ENCODE measurements around the gene NUP210.

Gene NUP210

GRCh38 chr3:13451301-13451673 is 31.2 kb upstream of the NUP210 start:
- TF ChIP-seq, protein P1, sequence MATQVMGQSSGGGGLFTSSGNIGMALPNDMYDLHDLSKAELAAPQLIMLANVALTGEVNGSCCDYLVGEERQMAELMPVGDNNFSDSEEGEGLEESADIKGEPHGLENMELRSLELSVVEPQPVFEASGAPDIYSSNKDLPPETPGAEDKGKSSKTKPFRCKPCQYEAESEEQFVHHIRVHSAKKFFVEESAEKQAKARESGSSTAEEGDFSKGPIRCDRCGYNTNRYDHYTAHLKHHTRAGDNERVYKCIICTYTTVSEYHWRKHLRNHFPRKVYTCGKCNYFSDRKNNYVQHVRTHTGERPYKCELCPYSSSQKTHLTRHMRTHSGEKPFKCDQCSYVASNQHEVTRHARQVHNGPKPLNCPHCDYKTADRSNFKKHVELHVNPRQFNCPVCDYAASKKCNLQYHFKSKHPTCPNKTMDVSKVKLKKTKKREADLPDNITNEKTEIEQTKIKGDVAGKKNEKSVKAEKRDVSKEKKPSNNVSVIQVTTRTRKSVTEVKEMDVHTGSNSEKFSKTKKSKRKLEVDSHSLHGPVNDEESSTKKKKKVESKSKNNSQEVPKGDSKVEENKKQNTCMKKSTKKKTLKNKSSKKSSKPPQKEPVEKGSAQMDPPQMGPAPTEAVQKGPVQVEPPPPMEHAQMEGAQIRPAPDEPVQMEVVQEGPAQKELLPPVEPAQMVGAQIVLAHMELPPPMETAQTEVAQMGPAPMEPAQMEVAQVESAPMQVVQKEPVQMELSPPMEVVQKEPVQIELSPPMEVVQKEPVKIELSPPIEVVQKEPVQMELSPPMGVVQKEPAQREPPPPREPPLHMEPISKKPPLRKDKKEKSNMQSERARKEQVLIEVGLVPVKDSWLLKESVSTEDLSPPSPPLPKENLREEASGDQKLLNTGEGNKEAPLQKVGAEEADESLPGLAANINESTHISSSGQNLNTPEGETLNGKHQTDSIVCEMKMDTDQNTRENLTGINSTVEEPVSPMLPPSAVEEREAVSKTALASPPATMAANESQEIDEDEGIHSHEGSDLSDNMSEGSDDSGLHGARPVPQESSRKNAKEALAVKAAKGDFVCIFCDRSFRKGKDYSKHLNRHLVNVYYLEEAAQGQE (IDR thresholded peaks at IDR 0.05; ENCODE audit: insufficient read depth in 1 of 2, low read depth in 2 of 2, low read length in 2 of 2): no peak
- no peak for TF ChIP-seq TAF1 (IDR thresholded peaks at IDR 0.05; ENCODE audit: borderline replicate concordance, insufficient read depth, low read length)
- TF ChIP-seq FOXP2 (optimal IDR thresholded peaks at IDR 0.05; ENCODE audit: borderline replicate concordance, extremely low read depth, extremely low read length, insufficient read depth): no peak
- no peak for TF ChIP-seq POLR2AphosphoS5 (IDR thresholded peaks at IDR 0.05; ENCODE audit: low read depth, low read length)
- no peak for TF ChIP-seq SIN3A (IDR thresholded peaks at IDR 0.05; ENCODE audit: borderline replicate concordance, insufficient read depth, low read length)

- TF ChIP-seq TAF1 (IDR thresholded peaks at IDR 0.05; ENCODE audit: borderline replicate concordance, insufficient read depth, low read length): no peak
- TF ChIP-seq FOXP2 (optimal IDR thresholded peaks at IDR 0.05; ENCODE audit: borderline replicate concordance, extremely low read depth, extremely low read length, insufficient read depth): no peak
- TF ChIP-seq, protein P1 (IDR thresholded peaks at IDR 0.05; ENCODE audit: insufficient read depth in 1 of 2, low read depth in 2 of 2, low read length in 2 of 2): no peak
- no peak for TF ChIP-seq POLR2AphosphoS5 (IDR thresholded peaks at IDR 0.05; ENCODE audit: low read depth, low read length)
- TF ChIP-seq SIN3A (IDR thresholded peaks at IDR 0.05; ENCODE audit: borderline replicate concordance, insufficient read depth, low read length): no peak
These were observed 20.2 kb upstream of the NUP210 start for GRCh38 chr3:13440204-13440817.

- no peak for TF ChIP-seq FOXP2 (optimal IDR thresholded peaks at IDR 0.05; ENCODE audit: borderline replicate concordance, extremely low read depth, extremely low read length, insufficient read depth)
- no peak for TF ChIP-seq SIN3A (IDR thresholded peaks at IDR 0.05; ENCODE audit: borderline replicate concordance, insufficient read depth, low read length)
- TF ChIP-seq TAF1 (IDR thresholded peaks at IDR 0.05; ENCODE audit: borderline replicate concordance, insufficient read depth, low read length): no peak
- TF ChIP-seq POLR2AphosphoS5 (IDR thresholded peaks at IDR 0.05; ENCODE audit: low read depth, low read length): no peak
- TF ChIP-seq, protein P1 (IDR thresholded peaks at IDR 0.05; ENCODE audit: insufficient read depth in 1 of 2, low read depth in 2 of 2, low read length in 2 of 2): no peak
These were observed 13.8 kb upstream of the NUP210 start for GRCh38 chr3:13433912-13434311.

GRCh38 chr3:13432093-13432492 is 12.0 kb upstream of the NUP210 start:
- TF ChIP-seq SIN3A (IDR thresholded peaks at IDR 0.05; ENCODE audit: borderline replicate concordance, insufficient read depth, low read length): no peak
- TF ChIP-seq POLR2AphosphoS5 (IDR thresholded peaks at IDR 0.05; ENCODE audit: low read depth, low read length): no peak
- no peak for TF ChIP-seq FOXP2 (optimal IDR thresholded peaks at IDR 0.05; ENCODE audit: borderline replicate concordance, extremely low read depth, extremely low read length, insufficient read depth)
- no peak for TF ChIP-seq TAF1 (IDR thresholded peaks at IDR 0.05; ENCODE audit: borderline replicate concordance, insufficient read depth, low read length)
- TF ChIP-seq, protein P1 (IDR thresholded peaks at IDR 0.05; ENCODE audit: insufficient read depth in 1 of 2, low read depth in 2 of 2, low read length in 2 of 2): no peak

Measured in PFSK-1 (cell line).